Keratinocyte (primary cell): ENCODE results near the gene RAB11FIP3. TPM values are rescaled to one million over a fixed set of nuclear protein-coding genes. Genes with fewer than 3 reads are reported as not detected.

Experiments used
- DNase-seq: peaks from one replicate; pipeline ENCODE4 v3.0.0-alpha.2; 2011; ENCODE audit warnings: low read depth, missing footprints, low spot score
- FAIRE-seq: peaks from 2 replicates; lab custom pipeline; 2011; peaks lifted over from hg19 to GRCh38; lab: Jason Lieb, UNC
- H2AFZ ChIP-seq: 2 replicates; pipeline ENCODE4 v1.6.0; 2012; ENCODE audit warnings: low read length, control low read depth, inconsistent platforms; ENCODE audit not compliant: control insufficient read depth
- H3K27ac ChIP-seq: 2 replicates; pipeline ENCODE4 v1.5.1; 2011; ENCODE audit warnings: low read length; ENCODE audit not compliant: control insufficient read depth, insufficient read depth
- H3K27me3 ChIP-seq: 3 replicates; pipeline ENCODE4 v1.6.0; 2011; ENCODE audit warnings: low read length; ENCODE audit not compliant: control insufficient read depth, insufficient read depth; ENCODE audit errors: extremely low read depth
- H3K36me3 ChIP-seq, 2 experiments: 2 replicates in 1 of 2; 3 replicates in 1 of 2; pipeline ENCODE4 v1.5.1; 2011; ENCODE audit warnings: low read length in 2 of 2, mild to moderate bottlenecking in 1 of 2; ENCODE audit not compliant: control insufficient read depth in 2 of 2, insufficient read depth in 2 of 2; ENCODE audit errors: extremely low read depth in 1 of 2
- H3K4me1 ChIP-seq: 3 replicates; pipeline ENCODE4 v1.5.1; 2011; ENCODE audit warnings: low read length; ENCODE audit not compliant: control insufficient read depth, insufficient read depth; ENCODE audit errors: extremely low read depth
- H3K4me2 ChIP-seq: 3 replicates; pipeline ENCODE4 v1.6.0; 2011; ENCODE audit warnings: low read depth, low read length; ENCODE audit not compliant: control insufficient read depth, insufficient read depth; ENCODE audit errors: extremely low read depth
- H3K4me3 ChIP-seq, 3 experiments: fragments of 200-600 bp in 1 of 3; sonication (generic) in 1 of 3; 2 replicates in 2 of 3; 3 replicates in 1 of 3; pipeline ENCODE4 v1.5.1; 2011 to 2016; ENCODE audit warnings: low read length in 3 of 3, mild to moderate bottlenecking in 3 of 3, control low read depth in 2 of 3, inconsistent platforms in 1 of 3, low read depth in 1 of 3, mixed read lengths in 1 of 3, mixed run types in 1 of 3, moderate library complexity in 1 of 3; ENCODE audit not compliant: control insufficient read depth in 2 of 3, insufficient read depth in 2 of 3; ENCODE audit errors: extremely low read depth in 1 of 3
- H3K79me2 ChIP-seq: 2 replicates; pipeline ENCODE4 v1.6.0; 2012; ENCODE audit warnings: low read length; ENCODE audit not compliant: control insufficient read depth, insufficient read depth
- H3K9ac ChIP-seq: 3 replicates; pipeline ENCODE4 v1.6.0; 2011; ENCODE audit warnings: low read length; ENCODE audit not compliant: control insufficient read depth, insufficient read depth; ENCODE audit errors: extremely low read depth
- H3K9me1 ChIP-seq: 3 replicates; pipeline ENCODE4 v1.6.0; 2011; ENCODE audit warnings: low read length; ENCODE audit not compliant: control insufficient read depth, insufficient read depth; ENCODE audit errors: extremely low read depth
- H3K9me3 ChIP-seq: 2 replicates; pipeline ENCODE4 v1.5.1; 2012; ENCODE audit warnings: low read depth, low read length; ENCODE audit not compliant: control insufficient read depth
- H4K20me1 ChIP-seq: 3 replicates; pipeline ENCODE4 v1.6.0; 2011; ENCODE audit warnings: low read length; ENCODE audit not compliant: control insufficient read depth, insufficient read depth; ENCODE audit errors: extremely low read depth
- EZH2 ChIP-seq: IDR thresholded peaks from one replicate; pipeline ENCODE4 v1.6.1; 2012; ENCODE audit warnings: inconsistent platforms, mild to moderate bottlenecking, low read length, moderate library complexity
- dilution Hi-C: fragments of 300-500 bp; cut with MboI; formaldehyde crosslinking; loops from one replicate; pipeline ENCODE4 v1.7.0; 2020; ENCODE audit warnings: low sequenced_read_pairs; ENCODE audit not compliant: extremely low pct_ligation_motif_present
- polyA plus RNA-seq, 5 experiments: library from polyadenylated mRNA; depleted of rRNA in 3 of 5; stranded (reverse) in 3 of 5; stranded (forward) in 1 of 5; unstranded in 1 of 5; fragments of >200 nt; gene quantifications; 1 replicate in 1 of 5; 2 replicates in 3 of 5; 3 replicates in 1 of 5; pipeline versions ENCODE4 v1.2.1 to v1.2.3, GENCODE V29; 2011 to 2012; ENCODE audit warnings: missing spikeins in 2 of 5, low read depth in 1 of 5, low replicate concordance in 1 of 5
- TF ChIP-seq, protein P1 (sequence below), 3 experiments: IDR thresholded peaks in 1 of 3; conservative IDR thresholded peaks in 1 of 3; optimal IDR thresholded peaks in 1 of 3; 2 replicates in 2 of 3; 3 replicates in 1 of 3; pipeline versions ENCODE3 to v1.5.1; 2011; ENCODE audit warnings: low read length in 3 of 3, mild to moderate bottlenecking in 3 of 3, moderate library complexity in 2 of 3, control low read depth in 1 of 3, inconsistent platforms in 1 of 3; ENCODE audit not compliant: insufficient read depth in 2 of 3; ENCODE audit errors: extremely low read depth in 1 of 3

Gene RAB11FIP3
- polyA plus RNA-seq, 1 donor (not counting 4 experiments of a cell fraction or from before 2014, with no cell fraction given) = 6.4 TPM

DNA sequence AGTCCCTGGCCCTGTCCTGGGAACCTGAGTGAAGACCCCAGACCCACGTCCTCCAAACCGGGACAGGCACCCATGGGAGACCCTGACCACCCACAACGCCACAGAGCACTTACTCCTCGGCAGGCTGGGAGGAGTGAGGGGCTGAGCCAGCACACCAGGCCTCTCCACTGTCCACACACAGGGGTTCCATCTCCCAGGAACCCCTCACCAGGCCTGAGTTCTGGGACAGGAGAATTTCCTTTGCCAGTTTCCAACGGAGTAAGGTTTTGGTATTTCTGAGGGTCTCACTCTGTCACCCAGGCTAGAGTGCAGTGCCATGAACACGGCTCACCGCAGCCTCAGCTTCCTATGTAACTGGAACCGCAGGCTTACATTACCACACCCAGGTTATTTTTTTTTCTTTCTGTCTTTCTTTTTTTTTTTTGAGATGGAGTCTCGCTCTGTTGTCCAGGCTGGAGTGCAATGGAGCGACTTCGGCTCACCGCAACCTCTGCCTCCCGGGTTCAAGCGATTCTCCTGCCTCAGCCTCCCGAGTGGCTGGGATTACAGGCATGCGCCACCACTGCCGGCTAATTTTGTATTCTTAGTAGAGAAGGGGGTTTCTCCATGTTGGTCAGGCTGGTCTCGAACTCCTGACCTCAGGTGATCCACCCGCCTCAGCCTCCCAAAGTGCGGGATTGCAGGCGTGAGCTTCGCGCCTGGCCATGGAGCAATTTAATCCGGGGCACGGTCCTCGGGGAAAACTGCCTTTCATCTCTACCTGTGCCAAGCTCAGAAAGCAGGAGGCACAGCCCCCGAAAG is 45.3 kb upstream of the RAB11FIP3 start:
- Histone ChIP-seq H3K9me3 (no peaks in the 10 kb centered on the region), H3K27me3 (no peaks in the 10 kb centered on the region), H3K4me2 (peak overlapping the region; percentile 80), H3K27ac (no peak overlapping the region), H3K79me2 (peaks cover 9% of the 10 kb centered on the region), H4K20me1 (no peaks in the 10 kb centered on the region), H3K4me3 (peak overlapping the region in 2 of 3 experiments; percentile 81 to 82), H3K36me3 (peaks cover 0 to 10% of the 10 kb centered on the region in 2 experiments), H3K9ac (no peak overlapping the region), H3K4me1 (peaks cover 16% of the 10 kb centered on the region), H2AFZ (no peak overlapping the region), H3K9me1 (no peaks in the 10 kb centered on the region)
- TF ChIP-seq EZH2 = no peak
- TF ChIP-seq, protein P1, sequence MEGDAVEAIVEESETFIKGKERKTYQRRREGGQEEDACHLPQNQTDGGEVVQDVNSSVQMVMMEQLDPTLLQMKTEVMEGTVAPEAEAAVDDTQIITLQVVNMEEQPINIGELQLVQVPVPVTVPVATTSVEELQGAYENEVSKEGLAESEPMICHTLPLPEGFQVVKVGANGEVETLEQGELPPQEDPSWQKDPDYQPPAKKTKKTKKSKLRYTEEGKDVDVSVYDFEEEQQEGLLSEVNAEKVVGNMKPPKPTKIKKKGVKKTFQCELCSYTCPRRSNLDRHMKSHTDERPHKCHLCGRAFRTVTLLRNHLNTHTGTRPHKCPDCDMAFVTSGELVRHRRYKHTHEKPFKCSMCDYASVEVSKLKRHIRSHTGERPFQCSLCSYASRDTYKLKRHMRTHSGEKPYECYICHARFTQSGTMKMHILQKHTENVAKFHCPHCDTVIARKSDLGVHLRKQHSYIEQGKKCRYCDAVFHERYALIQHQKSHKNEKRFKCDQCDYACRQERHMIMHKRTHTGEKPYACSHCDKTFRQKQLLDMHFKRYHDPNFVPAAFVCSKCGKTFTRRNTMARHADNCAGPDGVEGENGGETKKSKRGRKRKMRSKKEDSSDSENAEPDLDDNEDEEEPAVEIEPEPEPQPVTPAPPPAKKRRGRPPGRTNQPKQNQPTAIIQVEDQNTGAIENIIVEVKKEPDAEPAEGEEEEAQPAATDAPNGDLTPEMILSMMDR (optimal IDR thresholded peaks at IDR 0.05 in 1 of 3, IDR thresholded peaks at IDR 0.05 in 1 of 3, conservative IDR thresholded peaks at IDR 0.05 in 1 of 3; ENCODE audit: extremely low read depth in 1 of 3, insufficient read depth in 2 of 3, low read length in 3 of 3) = no peak
- dilution Hi-C loops = no loop called here
- FAIRE-seq (no peak), DNase-seq (no peak)

GRCh38 chr16:380762-381011 is 44.8 kb upstream of the RAB11FIP3 start:
- peaks cover 16% of the 10 kb centered on the region for H3K4me1 ChIP-seq
- dilution Hi-C loops = no loop called here
- H2AFZ ChIP-seq = peak overlapping the region; percentile 33
- no peaks in the 10 kb centered on the region for H3K9me3 ChIP-seq
- H3K27ac ChIP-seq = no peak overlapping the region
- H4K20me1 ChIP-seq = no peaks in the 10 kb centered on the region
- no peak for DNase-seq
- peak overlapping the region; percentile 73 to 82 (median 81) for H3K4me3 ChIP-seq
- H3K27me3 ChIP-seq = no peaks in the 10 kb centered on the region
- peak overlapping the region; percentile 67 for H3K9ac ChIP-seq
- no peak for FAIRE-seq
- H3K79me2 ChIP-seq = peaks cover 9% of the 10 kb centered on the region
- H3K9me1 ChIP-seq = no peaks in the 10 kb centered on the region
- H3K4me2 ChIP-seq = peak overlapping the region; percentile 80
- H3K36me3 ChIP-seq = peaks cover 0 to 10% of the 10 kb centered on the region in 2 experiments
- TF ChIP-seq, protein P1 (optimal IDR thresholded peaks at IDR 0.05 in 1 of 3, IDR thresholded peaks at IDR 0.05 in 1 of 3, conservative IDR thresholded peaks at IDR 0.05 in 1 of 3; ENCODE audit: extremely low read depth in 1 of 3, insufficient read depth in 2 of 3, low read length in 3 of 3) = no peak
- TF ChIP-seq EZH2 = no peak
